Transverse colon (tissue), 3 donors: ENCODE data around the gene EPHA2.
A peak's percentile ranks its signal among the peaks of the same experiment; 100 is the strongest.

ENCODE experiments used
- POLR2A ChIP-seq: fragments of 450-650 bp; IDR thresholded peaks from one replicate; pipeline ENCODE4 v1.6.1; 2016; ENCODE audit warnings: antibody characterized with exemption, mild to moderate bottlenecking, moderate library complexity
- POLR2AphosphoS5 ChIP-seq, 3 donors: sonication (generic); formaldehyde crosslinking; IDR thresholded peaks; one replicate each; pipeline ENCODE4 v1.6.1; 2016; ENCODE audit warnings: antibody characterized with exemption in 3 of 3

GRCh38 chr1:16173447-16174260 is 17.8 kb upstream of the EPHA2 start:
- peak in 2 of 3 donors; percentile 1 to 42 for TF ChIP-seq POLR2AphosphoS5 (IDR thresholded peaks at IDR 0.05)
- TF ChIP-seq POLR2A: peak; percentile 60
